Stimulated activated CD8-positive, alpha-beta memory T cell treated with anti-CD3 and anti-CD28 coated beads, Interleukin-12 subunit alpha, Interleukin-12 subunit beta, amount 100 ng/mL, for 1 hour (primary cell): ENCODE results near the gene CCL11.

Source experiments
- DNase-seq: peaks from one replicate; pipeline ENCODE4 v3.0.0-alpha.2; 2020; ENCODE audit warnings: low read depth

The CCL11 gene

GRCh38 chr17:34257299-34257985 is 28.1 kb upstream of the CCL11 start:
- no peak for DNase-seq

DNA sequence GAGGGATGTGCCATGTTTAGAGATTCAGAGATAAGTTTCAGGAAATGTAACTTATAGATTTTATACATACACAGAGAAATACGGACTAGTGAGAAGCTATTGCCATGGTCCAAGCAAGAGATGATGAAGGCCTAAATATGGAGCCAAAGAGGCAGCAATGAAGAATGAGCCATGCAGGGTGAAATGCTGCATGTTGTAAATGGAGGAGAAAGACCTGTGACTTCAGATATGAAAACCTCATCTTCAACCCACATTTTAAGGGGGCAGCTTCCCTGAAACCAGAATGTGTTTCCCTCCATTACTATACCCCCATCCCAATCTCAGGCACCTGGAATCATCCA is 27.6 kb upstream of the CCL11 start:
- no peak for DNase-seq

- DNase-seq = no peak
Measured at GRCh38 chr17:34259146-34259545, 26.4 kb upstream of the CCL11 start.

GRCh38 chr17:34260861-34261260 is 24.7 kb upstream of the CCL11 start:
- DNase-seq = no peak

GRCh38 chr17:34261568-34262337 is 23.8 kb upstream of the CCL11 start:
- no peak for DNase-seq

GRCh38 chr17:34265711-34266110 is 19.8 kb upstream of the CCL11 start:
- DNase-seq = no peak

DNA sequence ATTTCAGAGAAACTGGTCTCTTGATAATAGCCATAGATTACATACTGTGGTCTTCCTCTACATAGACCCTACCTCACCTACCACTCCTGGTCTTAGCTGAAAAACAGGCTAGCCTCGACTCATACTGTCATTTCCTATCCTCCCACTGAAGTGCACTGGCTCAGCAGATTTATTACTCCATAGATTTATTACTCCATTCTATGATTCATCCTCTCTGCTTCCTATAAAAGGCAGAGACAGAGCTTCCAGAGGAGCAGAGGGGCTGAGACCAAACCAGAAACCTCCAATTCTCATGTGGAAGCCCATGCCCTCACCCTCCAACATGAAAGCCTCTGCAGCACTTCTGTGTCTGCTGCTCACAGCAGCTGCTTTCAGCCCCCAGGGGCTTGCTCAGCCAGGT is 15.6 kb upstream of the CCL11 start, which contains the start of gene CCL7:
Gene CCL7, plus strand, starts transcription at position 253 of the 400 bp plus-strand sequence. Its CDS starts 70 bp downstream, at position 323.
- no peak for DNase-seq

DNA sequence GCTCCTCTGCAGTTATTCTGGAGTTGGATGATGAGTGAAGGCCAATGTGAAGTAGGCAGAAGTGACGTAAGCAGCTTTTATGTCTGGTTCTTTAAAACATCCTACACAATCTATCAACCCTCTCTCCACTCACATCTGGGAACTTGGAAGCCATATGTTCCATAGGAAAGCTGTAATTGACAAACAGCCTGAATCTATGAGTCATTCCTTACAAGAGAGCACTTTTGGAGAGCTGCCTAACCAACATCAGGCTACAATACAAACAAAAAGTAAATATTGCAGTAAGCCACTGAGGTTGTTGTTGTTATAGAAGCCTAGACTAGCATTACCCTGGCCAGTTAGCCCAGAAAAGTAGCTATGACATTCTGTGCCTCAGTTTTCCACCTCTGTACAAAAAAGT is 9.7 kb upstream of the CCL11 start:
- DNase-seq = no peak

DNA sequence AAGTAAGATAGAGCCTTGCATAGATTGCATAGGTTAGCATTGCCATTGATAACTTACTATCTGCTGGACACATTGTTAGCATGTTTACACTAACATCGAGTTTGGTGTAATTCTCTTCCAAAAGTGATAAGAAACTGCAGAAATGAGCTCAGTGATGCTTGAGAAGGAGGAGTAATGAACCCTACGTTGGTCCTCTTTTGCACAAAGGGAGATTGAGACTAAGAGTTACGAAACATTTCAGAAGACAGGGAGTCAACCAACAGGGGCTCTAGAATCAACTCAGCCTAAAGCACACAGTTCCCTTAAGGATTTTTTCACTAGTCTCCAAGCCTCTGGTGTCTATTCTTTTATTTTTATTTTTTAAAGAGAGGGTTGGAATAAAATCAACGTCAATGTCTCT is 8.7 kb upstream of the CCL11 start:
- DNase-seq = no peak

GRCh38 chr17:34283571-34283970 is 2.0 kb upstream of the CCL11 start:
- no peak for DNase-seq

DNA sequence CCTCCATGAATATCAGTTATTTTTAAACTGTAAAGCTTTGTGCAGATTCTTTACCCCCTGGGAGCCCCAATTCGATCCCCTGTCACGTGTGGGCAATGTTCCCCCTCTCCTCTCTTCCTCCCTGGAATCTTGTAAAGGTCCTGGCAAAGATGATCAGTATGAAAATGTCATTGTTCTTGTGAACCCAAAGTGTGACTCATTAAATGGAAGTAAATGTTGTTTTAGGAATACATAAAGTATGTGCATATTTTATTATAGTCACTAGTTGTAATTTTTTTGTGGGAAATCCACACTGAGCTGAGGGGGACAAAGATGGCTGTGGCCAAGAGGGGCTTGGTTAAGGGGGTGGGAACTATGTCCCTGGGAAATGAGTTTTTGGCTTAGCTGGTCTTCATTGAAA is 2.3 kb downstream of the CCL11 start:
- no peak for DNase-seq

- no peak for DNase-seq
Measured at GRCh38 chr17:34290586-34290985, 5.0 kb downstream of the CCL11 start.

DNA sequence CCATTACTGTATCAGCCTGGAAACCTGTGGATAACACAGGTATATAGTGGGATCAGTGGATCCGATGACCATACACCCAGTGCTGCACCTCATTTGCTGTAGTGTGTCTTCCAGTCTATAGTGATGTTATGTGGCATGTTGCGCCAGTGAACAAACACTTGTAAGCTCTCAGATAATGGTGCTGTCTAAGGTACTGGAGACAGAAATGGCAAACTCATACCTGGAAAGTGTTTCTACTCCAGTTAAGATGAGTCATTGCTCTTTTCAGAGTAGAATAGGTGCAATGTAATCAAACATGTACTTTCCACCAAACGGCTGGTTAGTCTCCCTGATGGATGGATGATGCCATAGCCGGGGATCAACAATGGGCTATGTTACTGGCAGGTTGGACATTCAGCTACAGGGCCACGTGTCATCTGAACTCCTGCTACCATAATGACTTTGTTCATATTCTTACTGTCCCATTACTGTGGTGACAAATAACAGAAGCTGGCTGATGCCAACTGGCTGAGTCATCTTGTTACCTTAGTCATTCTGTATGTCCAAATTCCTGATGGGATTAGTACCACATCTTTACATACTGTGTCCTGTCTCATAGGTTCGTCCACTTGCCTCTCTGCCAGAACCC is 6.3 kb downstream of the CCL11 start:
- DNase-seq = no peak

- no peak for DNase-seq
Measured at GRCh38 chr17:34299027-34299426, 13.5 kb downstream of the CCL11 start.

DNA sequence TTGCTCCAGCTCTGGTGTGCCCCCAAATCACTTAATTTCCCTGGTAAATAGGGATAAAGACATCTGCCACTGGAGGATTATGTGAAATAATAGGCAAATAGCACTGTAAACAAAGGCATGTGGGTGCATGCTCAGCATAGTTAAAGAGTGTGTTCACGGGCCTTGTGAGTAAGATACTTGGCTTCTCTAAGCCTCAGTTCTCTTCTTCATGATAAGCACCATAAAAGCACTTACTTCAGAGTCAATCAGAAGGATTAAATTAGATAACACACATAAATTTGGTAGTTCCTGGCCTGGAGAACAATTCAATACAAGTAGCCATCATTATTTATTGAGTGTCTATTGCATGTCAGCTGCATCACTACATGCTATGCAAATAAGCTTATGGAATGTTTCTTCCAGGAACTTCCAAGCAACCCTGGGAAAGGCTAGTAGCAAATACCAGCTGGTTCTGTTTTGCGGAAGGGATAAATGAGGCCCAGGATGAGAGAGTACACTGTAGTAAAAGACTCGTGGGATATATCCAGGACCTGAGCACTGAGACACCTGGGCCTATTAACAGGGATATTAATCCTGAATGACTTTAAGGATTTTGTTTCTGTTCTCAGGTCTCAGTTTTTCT is 14.5 kb downstream of the CCL11 start:
- no peak for DNase-seq

- DNase-seq = no peak
Measured at GRCh38 chr17:34300652-34301370, 15.3 kb downstream of the CCL11 start.

GRCh38 chr17:34301986-34302385 is 16.4 kb downstream of the CCL11 start:
- DNase-seq = no peak

GRCh38 chr17:34302636-34303035 is 17.1 kb downstream of the CCL11 start:
- no peak for DNase-seq

DNA sequence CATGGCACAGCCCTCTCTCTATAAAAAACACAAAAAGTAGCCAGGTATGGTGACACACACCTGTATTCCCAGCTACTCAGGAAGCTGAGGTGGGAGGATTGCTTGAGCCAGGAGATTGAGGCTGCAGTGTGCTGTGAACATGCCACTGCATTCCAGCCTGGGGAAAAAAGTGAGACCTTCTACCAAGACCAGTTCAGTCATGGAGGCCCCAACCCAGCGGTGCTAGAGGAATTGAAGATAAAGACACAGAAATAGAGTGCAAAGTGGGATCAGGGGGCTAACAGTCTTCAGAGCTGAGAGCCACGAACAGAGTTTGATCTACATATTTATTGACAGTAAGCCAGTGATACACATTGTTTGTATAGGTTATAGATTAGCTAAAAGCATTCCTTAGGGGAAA is 18.1 kb downstream of the CCL11 start:
- DNase-seq = no peak

DNA sequence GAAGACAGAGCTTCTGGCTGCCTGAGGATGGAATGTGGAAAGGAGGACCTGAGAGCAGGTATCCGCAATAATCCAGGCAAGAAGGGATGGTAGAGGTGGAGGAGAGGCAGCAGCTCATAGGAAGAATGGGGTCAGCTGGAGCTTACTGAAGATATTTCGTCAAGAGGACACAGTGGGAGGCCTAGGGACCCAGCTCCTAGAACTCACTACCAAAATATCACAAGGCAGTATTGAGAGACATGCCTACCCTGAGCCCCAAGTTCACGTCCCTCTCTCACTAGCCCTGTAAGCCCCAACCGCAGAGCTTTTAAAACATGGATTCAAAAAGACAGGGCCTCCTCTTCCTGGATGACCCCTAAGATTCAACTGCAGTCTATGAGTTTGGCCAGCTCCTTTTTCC is 19.5 kb downstream of the CCL11 start:
- no peak for DNase-seq

DNA sequence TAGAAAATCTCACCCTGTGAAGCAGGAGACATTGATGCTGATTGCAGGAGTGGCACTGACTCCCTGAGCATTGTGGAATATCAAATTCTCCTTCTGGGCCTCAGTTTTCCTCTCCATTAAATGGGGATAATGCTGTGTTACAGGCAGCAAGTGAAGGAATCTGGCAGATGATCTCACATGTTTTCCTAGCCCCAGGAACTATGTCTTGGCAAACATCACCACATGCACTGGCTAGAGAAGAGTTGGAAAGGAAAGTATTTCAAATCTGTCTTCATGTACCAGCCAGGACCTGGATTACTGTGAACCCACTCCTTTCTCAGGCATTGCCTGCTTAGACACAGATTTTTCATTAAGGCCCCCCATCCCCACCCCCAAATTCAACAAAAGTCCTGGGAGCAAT is 20.1 kb downstream of the CCL11 start:
- no peak for DNase-seq

DNA sequence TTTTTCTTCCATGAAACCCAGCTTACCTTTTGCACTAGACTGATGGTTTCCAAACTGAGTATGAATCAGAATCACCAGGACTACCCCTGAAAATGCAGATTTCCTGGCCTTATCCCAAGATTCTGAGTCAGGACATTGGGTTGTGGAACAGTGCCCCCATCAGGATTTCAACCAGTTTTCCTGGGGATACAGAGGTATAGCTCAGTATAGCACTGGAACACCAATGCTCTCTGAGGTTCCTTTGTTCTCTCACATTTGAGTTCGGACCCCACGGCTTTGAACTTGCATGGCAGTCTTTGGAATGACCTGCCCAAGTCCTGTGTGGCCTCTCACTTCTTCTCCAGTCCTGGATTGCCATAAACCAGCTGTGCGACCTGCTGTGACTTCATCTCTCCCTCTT is 20.9 kb downstream of the CCL11 start:
- DNase-seq = no peak
